GM12891 (cell line): Measurements from ENCODE around the gene KCNH5. TPM values are rescaled to one million over a fixed set of nuclear protein-coding genes. Genes with fewer than 3 reads are reported as not detected.

Experiments
- DNase-seq: peaks from one replicate; pipeline ENCODE4 v3.0.0; 2011; ENCODE audit warnings: low spot score; ENCODE audit not compliant: insufficient read length
- FAIRE-seq: peaks from 2 replicates; lab custom pipeline; 2011; peaks lifted over from hg19 to GRCh38; lab: Jason Lieb, UNC
- PAX5 ChIP-seq: IDR thresholded peaks from 2 replicates; pipeline ENCODE4 v1.6.1; 2011; ENCODE audit warnings: low read length, moderate library complexity, mild to moderate bottlenecking; ENCODE audit not compliant: insufficient read depth, severe bottlenecking
- POLR2A ChIP-seq: IDR thresholded peaks from 2 replicates; pipeline ENCODE4 v1.6.1; 2011; ENCODE audit warnings: low read depth, low read length, control low read depth
- POLR2AphosphoS5 ChIP-seq: IDR thresholded peaks from 2 replicates; pipeline ENCODE4 v1.6.1; 2011; ENCODE audit warnings: low read depth, low read length, control low read depth
- POU2F2 ChIP-seq: IDR thresholded peaks from 2 replicates; pipeline ENCODE4 v1.6.1; 2011; ENCODE audit warnings: low read depth, mild to moderate bottlenecking, control low read depth, low read length, moderate library complexity
- SPI1 ChIP-seq: IDR thresholded peaks from 2 replicates; pipeline ENCODE4 v1.6.1; 2011; ENCODE audit warnings: low read depth, low read length, control low read depth
- TAF1 ChIP-seq: IDR thresholded peaks from 2 replicates; pipeline ENCODE4 v1.6.1; 2011; ENCODE audit warnings: low read depth, low read length, control low read depth
- polyA plus RNA-seq: library from polyadenylated mRNA; unstranded; fragments of >200 nt; gene quantifications from one replicate; pipeline ENCODE4 v1.2.1, GENCODE V29; 2012; ENCODE audit warnings: low read depth, missing spikeins, inconsistent platforms; ENCODE audit not compliant: missing spikeins

KCNH5 gene
- polyA plus RNA-seq: not detected

- no peak for TF ChIP-seq PAX5
- no peak for TF ChIP-seq TAF1
- no peak for TF ChIP-seq POU2F2
- no peak for TF ChIP-seq POLR2AphosphoS5
- no peak for TF ChIP-seq SPI1
- TF ChIP-seq POLR2A: no peak
- DNase-seq (peak; percentile 37), FAIRE-seq (no peak)
Measured at GRCh38 chr14:63045234-63045611, at the start of gene KCNH5. TSS of gene KCNH5 (minus strand) at chr14:63045458. CDS start at chr14:63045186, 272 bp downstream.

GRCh38 chr14:63091394-63091996 is 46.2 kb upstream of the KCNH5 start:
- DNase-seq (no peak), FAIRE-seq (no peak)
- no peak for TF ChIP-seq POLR2AphosphoS5
- TF ChIP-seq SPI1: no peak
- TF ChIP-seq POU2F2: no peak
- TF ChIP-seq TAF1: no peak
- no peak for TF ChIP-seq POLR2A
- TF ChIP-seq PAX5: no peak

- no peak for TF ChIP-seq TAF1
- TF ChIP-seq PAX5: no peak
- TF ChIP-seq SPI1: no peak
- FAIRE-seq (no peak), DNase-seq (no peak)
Measured at GRCh38 chr14:63088865-63089264, 43.6 kb upstream of the KCNH5 start.

GRCh38 chr14:63078569-63078968 is 33.3 kb upstream of the KCNH5 start:
- FAIRE-seq (no peak), DNase-seq (no peak)
- no peak for TF ChIP-seq POU2F2
- no peak for TF ChIP-seq POLR2AphosphoS5
- no peak for TF ChIP-seq PAX5
- TF ChIP-seq TAF1: no peak
- TF ChIP-seq SPI1: no peak
- no peak for TF ChIP-seq POLR2A

GRCh38 chr14:63076488-63076887 is 31.2 kb upstream of the KCNH5 start:
- FAIRE-seq: no peak
- TF ChIP-seq POLR2AphosphoS5 (no peak), PAX5 (no peak), SPI1 (no peak), POU2F2 (no peak), POLR2A (no peak), TAF1 (no peak)
- no peak for DNase-seq

- DNase-seq: no peak
- FAIRE-seq: no peak
- TF ChIP-seq TAF1 (no peak), SPI1 (no peak), POLR2AphosphoS5 (no peak), POLR2A (no peak)
Measured at GRCh38 chr14:63055631-63056030, 10.4 kb upstream of the KCNH5 start.

- TF ChIP-seq PAX5: no peak
- TF ChIP-seq POLR2AphosphoS5: no peak
- no peak for TF ChIP-seq POU2F2
- TF ChIP-seq SPI1: no peak
- no peak for TF ChIP-seq TAF1
- TF ChIP-seq POLR2A: no peak
- no peak for FAIRE-seq
Measured at GRCh38 chr14:63051992-63052391, 6.7 kb upstream of the KCNH5 start.

GRCh38 chr14:63051301-63051700 is 6.0 kb upstream of the KCNH5 start:
- TF ChIP-seq SPI1 (no peak), POLR2A (no peak), PAX5 (no peak), POLR2AphosphoS5 (no peak), POU2F2 (no peak)
- FAIRE-seq: no peak
- DNase-seq: no peak

More at GRCh38 chr14:63051992-63052391, 6.7 kb upstream of the KCNH5 start:
- no peak for DNase-seq

GRCh38 chr14:63050694-63051093 is 5.4 kb upstream of the KCNH5 start:
- TF ChIP-seq SPI1: no peak
- no peak for TF ChIP-seq POLR2AphosphoS5
- no peak for TF ChIP-seq POU2F2
- TF ChIP-seq TAF1: no peak
- no peak for TF ChIP-seq PAX5
- TF ChIP-seq POLR2A: no peak
- FAIRE-seq (no peak), DNase-seq (no peak)
